Lower leg skin (tissue), 3 donors: ENCODE data around the gene ZRANB1.

Experiments used
- POLR2A ChIP-seq, 2 donors: fragments of 450-650 bp; IDR thresholded peaks; one replicate each; pipeline ENCODE4 v1.6.1; 2016 to 2017; ENCODE audit warnings: antibody characterized with exemption in 2 of 2, mild to moderate bottlenecking in 1 of 2, moderate library complexity in 1 of 2
- TF ChIP-seq, protein P1 (sequence below), 3 donors: fragments of 450-650 bp; IDR thresholded peaks; one replicate each; pipeline ENCODE4 v1.5.1; 2016; ENCODE audit warnings: antibody characterized with exemption in 3 of 3, mild to moderate bottlenecking in 3 of 3, moderate library complexity in 2 of 3

- TF ChIP-seq, protein P1, sequence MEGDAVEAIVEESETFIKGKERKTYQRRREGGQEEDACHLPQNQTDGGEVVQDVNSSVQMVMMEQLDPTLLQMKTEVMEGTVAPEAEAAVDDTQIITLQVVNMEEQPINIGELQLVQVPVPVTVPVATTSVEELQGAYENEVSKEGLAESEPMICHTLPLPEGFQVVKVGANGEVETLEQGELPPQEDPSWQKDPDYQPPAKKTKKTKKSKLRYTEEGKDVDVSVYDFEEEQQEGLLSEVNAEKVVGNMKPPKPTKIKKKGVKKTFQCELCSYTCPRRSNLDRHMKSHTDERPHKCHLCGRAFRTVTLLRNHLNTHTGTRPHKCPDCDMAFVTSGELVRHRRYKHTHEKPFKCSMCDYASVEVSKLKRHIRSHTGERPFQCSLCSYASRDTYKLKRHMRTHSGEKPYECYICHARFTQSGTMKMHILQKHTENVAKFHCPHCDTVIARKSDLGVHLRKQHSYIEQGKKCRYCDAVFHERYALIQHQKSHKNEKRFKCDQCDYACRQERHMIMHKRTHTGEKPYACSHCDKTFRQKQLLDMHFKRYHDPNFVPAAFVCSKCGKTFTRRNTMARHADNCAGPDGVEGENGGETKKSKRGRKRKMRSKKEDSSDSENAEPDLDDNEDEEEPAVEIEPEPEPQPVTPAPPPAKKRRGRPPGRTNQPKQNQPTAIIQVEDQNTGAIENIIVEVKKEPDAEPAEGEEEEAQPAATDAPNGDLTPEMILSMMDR (IDR thresholded peaks at IDR 0.05), result no peak
- no peak for TF ChIP-seq POLR2A (IDR thresholded peaks at IDR 0.05)
These were observed 1.6 kb downstream of the ZRANB1 start for GRCh38 chr10:124943301-124944092.
